ENCODE data around the gene KCNK7.

The KCNK7 gene

DNA sequence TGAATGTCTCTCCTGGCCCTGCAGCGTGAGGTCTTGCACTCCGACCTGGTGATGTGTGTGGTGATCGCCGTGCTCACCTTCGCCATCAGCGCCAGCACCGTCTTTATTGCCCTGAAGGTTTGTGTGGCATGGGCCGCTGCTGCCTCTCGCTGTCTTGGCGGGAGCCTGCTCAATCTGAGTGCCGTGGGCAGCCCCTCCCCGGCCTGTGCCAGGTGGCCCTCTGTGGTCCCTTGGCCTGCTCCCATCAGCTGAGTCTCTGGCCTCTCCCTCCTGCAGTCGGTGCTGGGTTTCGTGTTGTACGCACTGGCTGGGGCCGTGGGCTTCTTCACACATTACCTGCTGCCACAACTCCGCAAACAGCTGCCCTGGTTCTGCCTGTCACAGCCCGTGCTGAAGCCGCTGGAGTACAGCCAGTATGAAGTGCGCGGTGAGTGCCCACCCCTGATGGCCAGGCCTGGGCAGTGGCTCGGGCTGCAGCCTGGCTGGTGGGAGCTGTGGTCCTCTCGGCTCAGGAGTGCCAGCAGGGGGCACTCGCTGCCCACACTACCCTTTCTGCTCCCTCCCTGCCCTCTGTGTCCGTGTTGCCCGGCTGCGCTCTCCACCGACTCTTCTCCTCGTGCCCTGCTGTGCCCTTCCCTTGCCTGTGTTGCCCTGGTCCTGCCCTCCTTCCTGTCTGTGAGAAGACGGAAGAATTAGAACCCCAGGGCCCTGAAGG is 30.2 kb upstream of the KCNK7 start:
- TF ChIP-seq, protein P1, sequence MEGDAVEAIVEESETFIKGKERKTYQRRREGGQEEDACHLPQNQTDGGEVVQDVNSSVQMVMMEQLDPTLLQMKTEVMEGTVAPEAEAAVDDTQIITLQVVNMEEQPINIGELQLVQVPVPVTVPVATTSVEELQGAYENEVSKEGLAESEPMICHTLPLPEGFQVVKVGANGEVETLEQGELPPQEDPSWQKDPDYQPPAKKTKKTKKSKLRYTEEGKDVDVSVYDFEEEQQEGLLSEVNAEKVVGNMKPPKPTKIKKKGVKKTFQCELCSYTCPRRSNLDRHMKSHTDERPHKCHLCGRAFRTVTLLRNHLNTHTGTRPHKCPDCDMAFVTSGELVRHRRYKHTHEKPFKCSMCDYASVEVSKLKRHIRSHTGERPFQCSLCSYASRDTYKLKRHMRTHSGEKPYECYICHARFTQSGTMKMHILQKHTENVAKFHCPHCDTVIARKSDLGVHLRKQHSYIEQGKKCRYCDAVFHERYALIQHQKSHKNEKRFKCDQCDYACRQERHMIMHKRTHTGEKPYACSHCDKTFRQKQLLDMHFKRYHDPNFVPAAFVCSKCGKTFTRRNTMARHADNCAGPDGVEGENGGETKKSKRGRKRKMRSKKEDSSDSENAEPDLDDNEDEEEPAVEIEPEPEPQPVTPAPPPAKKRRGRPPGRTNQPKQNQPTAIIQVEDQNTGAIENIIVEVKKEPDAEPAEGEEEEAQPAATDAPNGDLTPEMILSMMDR (IDR thresholded peaks at IDR 0.05; ENCODE audit: control insufficient read depth, insufficient read depth, low read depth, low read length, missing control alignments), result peak; percentile 50
- no peak overlapping the region for H3K4me3 ChIP-seq (ENCODE audit: control insufficient read depth, low read depth, low read length)
- DNase-seq (ENCODE audit: low read depth), result no peak

DNA sequence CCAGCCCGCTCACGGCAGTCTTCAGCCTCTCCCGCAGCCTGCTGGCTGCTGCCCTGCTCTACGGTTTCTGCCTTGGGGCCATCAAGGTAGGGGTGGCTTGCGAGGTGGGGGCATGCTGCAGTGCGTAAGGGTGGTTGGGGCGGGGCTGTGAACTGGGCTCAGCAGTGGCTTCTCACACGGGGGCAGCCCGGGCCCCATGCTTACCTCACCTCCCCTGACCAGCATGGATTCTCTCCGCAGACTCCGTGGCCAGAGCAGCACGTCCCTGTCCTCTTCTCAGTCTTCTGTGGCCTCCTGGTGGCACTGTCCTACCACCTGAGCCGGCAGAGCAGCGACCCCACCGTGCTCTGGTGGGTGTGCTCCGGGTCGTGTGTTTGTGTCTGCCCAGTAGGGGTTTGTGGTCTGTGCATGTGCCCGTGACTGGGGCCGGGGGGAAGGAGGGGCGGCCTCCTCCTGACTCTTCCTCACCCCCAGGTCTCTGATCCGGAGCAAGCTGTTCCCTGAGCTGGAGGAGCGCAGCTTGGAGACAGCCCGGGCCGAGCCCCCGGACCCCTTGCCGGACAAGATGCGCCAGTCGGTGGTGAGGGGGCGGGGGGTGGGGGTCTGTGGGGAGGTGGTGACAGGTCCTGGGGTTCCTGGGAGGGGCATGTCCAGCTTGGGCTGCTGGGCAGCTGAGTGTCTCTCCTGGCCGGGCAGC is 29.5 kb upstream of the KCNK7 start:
- DNase-seq (ENCODE audit: low read depth), result no peak

DNA sequence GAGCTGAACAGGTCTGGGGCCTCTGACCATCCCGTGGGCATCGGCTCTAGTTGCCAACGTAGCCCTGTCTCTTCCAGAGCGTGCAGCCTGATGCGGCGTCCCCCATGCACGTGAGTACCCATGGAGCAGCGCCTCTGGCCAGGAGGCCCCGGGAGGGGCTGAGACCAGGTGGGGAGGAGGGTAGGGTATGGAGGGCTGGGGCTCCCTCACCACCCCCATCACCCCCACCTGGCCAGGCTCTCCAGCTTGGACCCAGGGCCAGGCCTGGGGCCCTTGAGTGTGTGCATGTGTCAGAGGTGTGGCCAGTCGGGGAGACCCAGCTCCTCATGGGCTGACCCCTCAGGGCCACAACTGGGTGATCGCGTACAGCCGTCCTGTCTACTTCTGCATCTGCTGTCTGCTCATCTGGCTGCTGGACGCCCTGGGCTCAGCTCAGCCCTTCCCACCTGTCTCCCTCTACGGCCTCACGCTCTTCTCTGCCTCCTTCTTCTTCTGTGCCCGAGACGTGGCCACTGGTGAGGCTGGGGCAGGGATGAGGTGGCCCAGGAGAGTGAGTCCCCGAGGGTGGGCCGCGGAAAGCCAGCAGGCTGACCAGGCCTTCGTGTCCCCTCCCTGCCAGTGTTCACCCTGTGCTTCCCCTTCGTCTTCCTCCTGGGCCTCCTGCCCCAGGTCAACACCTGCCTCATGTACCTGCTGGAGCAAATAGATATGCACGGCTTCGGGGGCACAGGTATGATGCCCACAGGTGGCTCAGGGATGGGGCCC is 28.4 kb upstream of the KCNK7 start:
- TF ChIP-seq, protein P1 (IDR thresholded peaks at IDR 0.05; ENCODE audit: control insufficient read depth, insufficient read depth, low read depth, low read length, missing control alignments), result no peak
- H3K4me3 ChIP-seq (ENCODE audit: control insufficient read depth, low read depth, low read length), result no peak overlapping the region

More for the DNA sequence above, 29.5 kb upstream of the KCNK7 start:
- TF ChIP-seq, protein P1 (IDR thresholded peaks at IDR 0.05; ENCODE audit: control insufficient read depth, insufficient read depth, low read depth, low read length, missing control alignments), result no peak
- no peak overlapping the region for H3K4me3 ChIP-seq (ENCODE audit: control insufficient read depth, low read depth, low read length)

DNA sequence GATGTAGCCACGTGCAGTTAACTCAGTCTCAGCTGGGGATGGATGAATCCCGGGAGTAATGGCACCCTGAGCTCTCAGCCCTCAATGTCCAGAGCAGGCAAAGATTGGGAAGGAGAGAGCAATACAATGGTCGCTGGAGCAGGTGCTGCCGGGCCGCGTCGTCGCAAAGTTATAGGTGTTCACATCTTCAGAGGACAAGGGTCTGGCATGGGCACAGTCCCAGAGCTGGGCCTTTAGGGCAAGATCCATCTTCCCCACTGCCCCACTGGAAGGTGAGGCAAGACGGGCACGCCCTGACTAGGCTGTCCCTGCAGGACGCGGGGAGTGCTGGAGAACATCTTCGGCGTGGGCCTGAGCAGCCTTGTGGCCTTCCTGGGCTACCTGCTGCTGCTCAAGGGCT is 27.6 kb upstream of the KCNK7 start:
- no peak for DNase-seq (ENCODE audit: low read depth)
- TF ChIP-seq, protein P1 (IDR thresholded peaks at IDR 0.05; ENCODE audit: control insufficient read depth, insufficient read depth, low read depth, low read length, missing control alignments), result no peak
- no peak overlapping the region for H3K4me3 ChIP-seq (ENCODE audit: control insufficient read depth, low read depth, low read length)

More for the DNA sequence above, 28.4 kb upstream of the KCNK7 start:
- DNase-seq (ENCODE audit: low read depth), result no peak

DNA sequence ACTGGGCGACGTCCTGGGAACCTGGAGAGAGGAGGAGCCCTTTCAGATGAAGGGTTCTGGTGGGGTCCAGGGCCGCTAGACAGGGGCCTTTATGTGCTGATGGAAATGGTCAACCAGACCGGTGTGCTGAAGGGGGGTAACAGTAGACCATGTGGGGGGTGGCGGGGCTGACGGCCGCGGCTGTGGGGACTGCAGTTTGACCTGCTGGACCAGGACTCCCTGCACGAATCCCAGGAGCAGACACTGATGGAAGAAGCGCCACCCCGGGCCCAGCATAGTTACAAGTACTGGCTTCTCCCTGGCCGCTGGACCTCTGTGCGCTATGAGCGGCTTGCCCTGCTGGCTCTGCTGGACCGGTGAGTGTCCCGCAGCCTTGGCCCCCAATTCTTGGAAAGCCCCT is 26.4 kb upstream of the KCNK7 start:
- no peak for DNase-seq (ENCODE audit: low read depth)
- H3K4me3 ChIP-seq (ENCODE audit: control insufficient read depth, low read depth, low read length), result no peak overlapping the region
- TF ChIP-seq, protein P1 (IDR thresholded peaks at IDR 0.05; ENCODE audit: control insufficient read depth, insufficient read depth, low read depth, low read length, missing control alignments), result no peak

DNA sequence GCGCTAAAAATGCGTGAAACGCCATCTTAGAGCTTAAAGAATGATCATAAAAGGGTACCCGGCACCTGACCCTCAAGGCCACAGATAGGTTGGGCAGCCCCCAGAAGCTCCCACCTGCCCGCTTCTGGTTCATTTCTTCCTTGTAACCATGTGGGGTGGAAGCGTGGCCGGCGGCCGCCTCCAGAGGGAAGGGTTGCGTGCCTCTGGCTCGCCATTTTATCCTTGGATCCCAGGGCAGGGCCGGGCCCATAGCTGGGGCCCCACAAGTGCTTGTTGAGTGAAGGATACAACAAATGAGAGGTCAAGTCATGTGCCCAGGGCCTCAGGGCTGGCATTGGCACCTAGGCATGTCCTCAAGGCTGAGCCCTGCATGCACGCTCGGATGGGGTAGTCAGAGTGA is 25.9 kb upstream of the KCNK7 start:
- TF ChIP-seq, protein P1 (IDR thresholded peaks at IDR 0.05; ENCODE audit: control insufficient read depth, insufficient read depth, low read depth, low read length, missing control alignments), result no peak
- no peak for DNase-seq (ENCODE audit: low read depth)
- H3K4me3 ChIP-seq (ENCODE audit: control insufficient read depth, low read depth, low read length), result no peak overlapping the region

Measured in AG09309 (cell line).